Chondrocyte (in vitro differentiated cells): Measurements from ENCODE around the gene FTL. TPM values are rescaled to one million over a fixed set of nuclear protein-coding genes. Genes with fewer than 3 reads are reported as not detected.

ENCODE experiments used
- DNase-seq: peaks from one replicate; pipeline ENCODE4 v3.0.0; 2021; ENCODE audit warnings: mixed read lengths, low spot score
- H3K27ac Mint-ChIP-seq: one replicate; pipeline ENCODE4 v1.8.0; 2021; ENCODE audit warnings: mild to moderate bottlenecking, moderate library complexity, mixed read lengths; ENCODE audit not compliant: unreplicated experiment
- H3K27me3 Mint-ChIP-seq: 2 replicates; pipeline ENCODE4 v1.8.0; 2021; ENCODE audit warnings: low read depth, mixed read lengths
- H3K36me3 Mint-ChIP-seq: 2 replicates; pipeline ENCODE4 v1.8.0; 2021; ENCODE audit warnings: low read depth, mixed read lengths
- H3K4me1 Mint-ChIP-seq: 2 replicates; pipeline ENCODE4 v1.8.0; 2021; ENCODE audit warnings: low read depth, mild to moderate bottlenecking, mixed read lengths
- H3K4me3 Mint-ChIP-seq: one replicate; pipeline ENCODE4 v1.8.0; 2021; ENCODE audit warnings: mild to moderate bottlenecking, moderate library complexity, mixed read lengths; ENCODE audit not compliant: unreplicated experiment
- H3K9me3 Mint-ChIP-seq: 2 replicates; pipeline ENCODE4 v1.8.0; 2021; ENCODE audit warnings: low read depth, mixed read lengths
- total RNA-seq: library from RNA; stranded (reverse); gene quantifications from 3 replicates; pipeline ENCODE4 v1.2.1, GENCODE V29; 2021
- TF ChIP-seq, protein P1 (sequence below): fragments of 200-600 bp; sonication (generic); IDR thresholded peaks from 2 replicates; pipeline ENCODE4 v1.5.0; 2021; ENCODE audit warnings: antibody characterized with exemption, mild to moderate bottlenecking, moderate library complexity

FTL gene
- total RNA-seq, 1 donor from 2014 or later: 1,722 TPM

DNA sequence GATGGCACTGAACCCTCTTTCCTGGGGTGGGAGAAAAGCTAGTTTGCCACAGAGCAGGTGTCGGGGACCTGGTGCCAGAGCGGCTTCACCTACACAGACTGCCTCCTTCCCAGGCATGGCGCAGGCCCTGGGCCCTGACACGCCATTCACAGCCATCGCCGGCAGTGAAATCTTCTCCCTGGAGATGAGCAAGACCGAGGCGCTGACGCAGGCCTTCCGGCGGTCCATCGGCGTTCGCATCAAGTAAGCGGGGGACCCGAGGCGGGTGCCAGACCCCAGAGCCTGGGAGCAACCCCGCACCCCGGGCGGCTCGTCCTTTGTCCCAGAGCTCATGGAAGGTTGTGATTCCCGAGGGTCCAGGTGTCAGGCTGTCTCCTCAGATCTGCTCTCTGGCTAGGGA is 41.8 kb downstream of the FTL start:
- no peaks in the 10 kb centered on the region for H3K4me1 Mint-ChIP-seq
- no peak overlapping the region for H3K4me3 Mint-ChIP-seq
- H3K36me3 Mint-ChIP-seq: peaks cover 19% of the 10 kb centered on the region
- H3K27ac Mint-ChIP-seq: no peak overlapping the region
- no peaks in the 10 kb centered on the region for H3K27me3 Mint-ChIP-seq
- TF ChIP-seq, protein P1, sequence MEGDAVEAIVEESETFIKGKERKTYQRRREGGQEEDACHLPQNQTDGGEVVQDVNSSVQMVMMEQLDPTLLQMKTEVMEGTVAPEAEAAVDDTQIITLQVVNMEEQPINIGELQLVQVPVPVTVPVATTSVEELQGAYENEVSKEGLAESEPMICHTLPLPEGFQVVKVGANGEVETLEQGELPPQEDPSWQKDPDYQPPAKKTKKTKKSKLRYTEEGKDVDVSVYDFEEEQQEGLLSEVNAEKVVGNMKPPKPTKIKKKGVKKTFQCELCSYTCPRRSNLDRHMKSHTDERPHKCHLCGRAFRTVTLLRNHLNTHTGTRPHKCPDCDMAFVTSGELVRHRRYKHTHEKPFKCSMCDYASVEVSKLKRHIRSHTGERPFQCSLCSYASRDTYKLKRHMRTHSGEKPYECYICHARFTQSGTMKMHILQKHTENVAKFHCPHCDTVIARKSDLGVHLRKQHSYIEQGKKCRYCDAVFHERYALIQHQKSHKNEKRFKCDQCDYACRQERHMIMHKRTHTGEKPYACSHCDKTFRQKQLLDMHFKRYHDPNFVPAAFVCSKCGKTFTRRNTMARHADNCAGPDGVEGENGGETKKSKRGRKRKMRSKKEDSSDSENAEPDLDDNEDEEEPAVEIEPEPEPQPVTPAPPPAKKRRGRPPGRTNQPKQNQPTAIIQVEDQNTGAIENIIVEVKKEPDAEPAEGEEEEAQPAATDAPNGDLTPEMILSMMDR: no peak
- no peaks in the 10 kb centered on the region for H3K9me3 Mint-ChIP-seq
- DNase-seq: no peak

- TF ChIP-seq, protein P1: no peak
- Mint-ChIP-seq H3K36me3 (peaks cover 16% of the 10 kb centered on the region), H3K4me1 (no peaks in the 10 kb centered on the region), H3K27ac (no peak overlapping the region), H3K27me3 (no peaks in the 10 kb centered on the region), H3K9me3 (no peaks in the 10 kb centered on the region), H3K4me3 (no peak overlapping the region)
- no peak for DNase-seq
Observed at GRCh38 chr19:49009828-49010227, 44.7 kb downstream of the FTL start.

DNA sequence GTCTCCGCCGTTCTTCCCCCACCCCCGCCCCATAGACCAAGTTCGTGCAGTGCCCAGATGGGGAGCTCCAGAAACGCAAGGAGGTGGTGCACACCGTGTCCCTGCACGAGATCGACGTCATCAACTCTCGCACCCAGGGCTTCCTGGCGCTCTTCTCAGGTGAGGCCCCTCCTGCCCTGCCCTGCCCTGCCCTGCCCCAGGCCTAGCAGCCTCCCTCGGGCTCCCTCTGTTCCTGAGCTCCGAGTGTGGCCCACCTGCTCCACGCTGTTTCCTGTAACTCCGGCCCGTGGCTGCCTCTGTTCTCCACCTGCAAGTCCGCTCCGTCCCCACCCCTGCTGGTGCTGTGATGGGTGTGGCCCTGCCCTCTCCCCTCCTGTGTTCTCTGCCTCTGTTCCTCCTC is 45.3 kb downstream of the FTL start:
- H3K9me3 Mint-ChIP-seq: no peaks in the 10 kb centered on the region
- H3K27ac Mint-ChIP-seq: no peak overlapping the region
- no peaks in the 10 kb centered on the region for H3K27me3 Mint-ChIP-seq
- H3K36me3 Mint-ChIP-seq: peaks cover 15% of the 10 kb centered on the region
- no peaks in the 10 kb centered on the region for H3K4me1 Mint-ChIP-seq
- H3K4me3 Mint-ChIP-seq: no peak overlapping the region
- TF ChIP-seq, protein P1: no peak
- no peak for DNase-seq

DNA sequence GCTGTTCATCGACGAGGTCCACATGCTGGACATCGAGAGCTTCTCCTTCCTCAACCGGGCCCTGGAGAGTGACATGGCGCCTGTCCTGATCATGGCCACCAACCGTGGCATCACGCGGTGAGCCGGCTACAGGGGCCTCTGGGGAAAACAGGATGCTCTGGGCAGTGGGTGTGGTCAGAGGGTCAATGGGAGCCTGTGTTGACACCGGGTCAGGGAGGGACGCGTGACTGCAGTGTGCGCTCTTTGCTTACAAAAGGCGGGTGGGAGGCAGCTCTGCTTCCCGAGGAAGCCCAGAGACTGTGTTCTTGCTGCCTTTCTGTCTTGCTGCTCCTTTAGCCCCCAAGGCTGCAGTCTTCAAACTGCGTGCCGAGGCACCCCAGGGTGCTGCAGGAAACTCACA is 46.1 kb downstream of the FTL start:
- Mint-ChIP-seq H3K27ac (no peak overlapping the region), H3K27me3 (no peaks in the 10 kb centered on the region), H3K4me3 (no peak overlapping the region), H3K36me3 (peaks cover 20% of the 10 kb centered on the region), H3K9me3 (no peaks in the 10 kb centered on the region), H3K4me1 (no peaks in the 10 kb centered on the region)
- no peak for DNase-seq
- TF ChIP-seq, protein P1: no peak

GRCh38 chr19:49014123-49014869 is 49.2 kb downstream of the FTL start:
- H3K9me3 Mint-ChIP-seq: no peaks in the 10 kb centered on the region
- H3K36me3 Mint-ChIP-seq: peaks cover 14% of the 10 kb centered on the region
- no peak overlapping the region for H3K4me3 Mint-ChIP-seq
- peaks cover 4% of the 10 kb centered on the region for H3K4me1 Mint-ChIP-seq
- H3K27me3 Mint-ChIP-seq: peaks cover 4% of the 10 kb centered on the region
- no peak overlapping the region for H3K27ac Mint-ChIP-seq
- no peak for DNase-seq
- TF ChIP-seq, protein P1: no peak
